Body of pancreas (tissue), 4 donors: ENCODE results near the gene TFAM. TPM values are rescaled to one million over a fixed set of nuclear protein-coding genes. Genes with fewer than 3 reads are reported as not detected.

Experiments used
- ATAC-seq: fragments of 150-250 bp; one replicate; pipeline ENCODE4 v1.9.1; 2016
- DNase-seq, 4 donors: peaks; one replicate each; pipeline ENCODE4 v3.0.0-alpha.2; 2019
- H3K27ac ChIP-seq, 4 donors: fragments of 200-600 bp; sonication (generic); 1 replicate in 3 of 4; 2 replicates in 1 of 4; pipeline versions ENCODE4 v1.5.1 to v1.6.1; 2016 to 2019; ENCODE audit warnings: mild to moderate bottlenecking in 1 of 4, mixed read lengths in 1 of 4, moderate library complexity in 1 of 4
- H3K27me3 ChIP-seq, 2 donors: fragments of 200-600 bp; sonication (generic); one replicate each; pipeline ENCODE4 v1.6.0; 2016; ENCODE audit warnings: mild to moderate bottlenecking in 1 of 2
- H3K36me3 ChIP-seq, 2 donors: fragments of 200-600 bp; sonication (generic); replicated peaks in 1 of 2; 2 replicates each; pipeline ENCODE4 v1.5.1; 2016; ENCODE audit warnings: low read depth in 2 of 2; ENCODE audit not compliant: insufficient read depth in 1 of 2
- H3K4me1 ChIP-seq: fragments of 200-600 bp; sonication (generic); one replicate; pipeline ENCODE4 v1.6.0; 2016
- H3K4me3 ChIP-seq, 2 donors: fragments of 200-600 bp; sonication (generic); 1 replicate in 1 of 2; 2 replicates in 1 of 2; pipeline ENCODE4 v1.5.1; 2016 to 2019
- H3K9me3 ChIP-seq, 3 donors: fragments of 200-600 bp; sonication (generic); 1 replicate in 2 of 3; 2 replicates in 1 of 3; pipeline ENCODE4 v1.5.1; 2016
- CTCF ChIP-seq, 7 experiments: fragments of 450-650 bp in 4 of 7; fragments of 200-600 bp in 3 of 7; sonication (generic) in 3 of 7; IDR thresholded peaks; one replicate each; pipeline ENCODE4 v1.5.1; 2016 to 2019; ENCODE audit warnings: antibody characterized with exemption in 7 of 7
- POLR2A ChIP-seq, 3 donors: fragments of 450-650 bp; IDR thresholded peaks; one replicate each; pipeline ENCODE4 v1.6.1; 2016; ENCODE audit warnings: antibody characterized with exemption in 3 of 3, mild to moderate bottlenecking in 2 of 3
- WGBS, 2 donors: methylation state at CpG; one replicate each; pipeline ENCODE4 v1.1.5; 2017; 5-methylcytosine and 5-hydroxymethylcytosine counted together
- intact Hi-C: fragments of 100-400 bp; cut with DNase I; formaldehyde crosslinking; loops from one replicate; pipeline ENCODE4 v1.15.1; 2023
- total RNA-seq, 2 donors: library from RNA; depleted of rRNA; stranded (reverse); fragments of >200 nt; gene quantifications; one replicate each; pipeline ENCODE4 v1.1.0, GENCODE V29; 2016

The TFAM gene
- total RNA-seq, 2 donors from 2014 or later, result 2.6 to 10.1 TPM

- H3K27ac ChIP-seq, result no peak overlapping the region
- H3K4me1 ChIP-seq, result peaks cover 11% of the 10 kb centered on the region
- no peaks in the 10 kb centered on the region for H3K27me3 ChIP-seq
- DNase-seq (no peak), ATAC-seq (no peak)
- intact Hi-C loops, result no loop called here
- 49 to 53% methylated on average over 2 of the region's 2 CpGs for WGBS, 2 donors
- no peaks in the 10 kb centered on the region for H3K36me3 ChIP-seq
- no peak overlapping the region for H3K4me3 ChIP-seq
- H3K9me3 ChIP-seq, result no peaks in the 10 kb centered on the region
- no peak for TF ChIP-seq POLR2A (IDR thresholded peaks at IDR 0.05)
- TF ChIP-seq CTCF (IDR thresholded peaks at IDR 0.05), result no peak
These were observed 32.1 kb upstream of the TFAM start for GRCh38 chr10:58352956-58353610.

- intact Hi-C loops, result no loop called here
- DNase-seq (no peak), ATAC-seq (no peak)
- no peak for TF ChIP-seq POLR2A (IDR thresholded peaks at IDR 0.05)
- TF ChIP-seq CTCF (IDR thresholded peaks at IDR 0.05), result no peak
- Histone ChIP-seq H3K4me3 (no peak overlapping the region), H3K4me1 (peaks cover 11% of the 10 kb centered on the region), H3K9me3 (no peaks in the 10 kb centered on the region), H3K27me3 (no peaks in the 10 kb centered on the region), H3K27ac (no peak overlapping the region), H3K36me3 (no peaks in the 10 kb centered on the region)
- WGBS, 2 donors, result 53 to 57% methylated on average over 2 of the region's 2 CpGs
These were observed 28.5 kb upstream of the TFAM start for GRCh38 chr10:58356756-58357155.

GRCh38 chr10:58358314-58358933, 26.8 kb upstream of the TFAM start:
- 88 to 100% methylated on average over 4 of the region's 4 CpGs for WGBS, 2 donors
- DNase-seq (no peak), ATAC-seq (no peak)
- peaks cover 9% of the 10 kb centered on the region for H3K4me1 ChIP-seq
- no peaks in the 10 kb centered on the region for H3K9me3 ChIP-seq
- no peaks in the 10 kb centered on the region for H3K27me3 ChIP-seq
- no peak for TF ChIP-seq CTCF (IDR thresholded peaks at IDR 0.05)
- TF ChIP-seq POLR2A (IDR thresholded peaks at IDR 0.05), result no peak
- intact Hi-C loops, result no loop called here
- H3K4me3 ChIP-seq, result no peak overlapping the region
- H3K27ac ChIP-seq, result no peak overlapping the region
- no peaks in the 10 kb centered on the region for H3K36me3 ChIP-seq

GRCh38 chr10:58358947-58359346, 26.3 kb upstream of the TFAM start:
- Histone ChIP-seq H3K36me3 (no peaks in the 10 kb centered on the region), H3K27me3 (no peaks in the 10 kb centered on the region), H3K9me3 (no peaks in the 10 kb centered on the region), H3K27ac (no peak overlapping the region), H3K4me1 (peaks cover 7% of the 10 kb centered on the region), H3K4me3 (no peak overlapping the region)
- intact Hi-C loops, result no loop called here
- DNase-seq, result no peak
- ATAC-seq, result no peak
- no peak for TF ChIP-seq POLR2A (IDR thresholded peaks at IDR 0.05)
- TF ChIP-seq CTCF (IDR thresholded peaks at IDR 0.05), result no peak
- WGBS, 2 donors, result 85 to 90% methylated on average over 1 of the region's 1 CpG

GRCh38 chr10:58359541-58359940, 25.7 kb upstream of the TFAM start:
- H3K36me3 ChIP-seq, result no peaks in the 10 kb centered on the region
- ATAC-seq (no peak), DNase-seq (no peak)
- peaks cover 5% of the 10 kb centered on the region for H3K4me1 ChIP-seq
- H3K4me3 ChIP-seq, result no peak overlapping the region
- no peaks in the 10 kb centered on the region for H3K27me3 ChIP-seq
- intact Hi-C loops, result no loop called here
- WGBS, 2 donors, result 90 to 92% methylated on average over 3 of the region's 3 CpGs
- TF ChIP-seq POLR2A (IDR thresholded peaks at IDR 0.05), result no peak
- TF ChIP-seq CTCF (IDR thresholded peaks at IDR 0.05), result no peak
- no peak overlapping the region for H3K27ac ChIP-seq
- H3K9me3 ChIP-seq, result no peaks in the 10 kb centered on the region
